IPS-20b (cell line): Measurements from ENCODE around the gene IPPK.

ENCODE experiments used
- H3K27ac ChIP-seq: one replicate; pipeline ENCODE4 v1.5.1; 2013; ENCODE audit warnings: low read length
- H3K27me3 ChIP-seq: 2 replicates; pipeline ENCODE4 v1.6.1; 2013; ENCODE audit warnings: mild to moderate bottlenecking, low read length, inconsistent platforms; ENCODE audit not compliant: insufficient read depth
- H3K36me3 ChIP-seq: 2 replicates; pipeline ENCODE4 v1.6.1; 2013; ENCODE audit warnings: low read depth, mild to moderate bottlenecking, inconsistent platforms, low read length, moderate library complexity; ENCODE audit not compliant: insufficient read depth
- H3K4me1 ChIP-seq: 2 replicates; pipeline ENCODE4 v1.6.1; 2013; ENCODE audit warnings: mild to moderate bottlenecking, control low read depth, inconsistent platforms, low read length, moderate library complexity; ENCODE audit not compliant: insufficient read depth
- H3K4me3 ChIP-seq: 2 replicates; pipeline ENCODE4 v1.5.1; 2013; ENCODE audit warnings: mild to moderate bottlenecking, low read length, inconsistent platforms
- H3K9ac ChIP-seq: 2 replicates; pipeline ENCODE4 v1.6.1; 2013; ENCODE audit warnings: low read depth, mild to moderate bottlenecking, inconsistent platforms, low read length, moderate library complexity
- H3K9me3 ChIP-seq: 2 replicates; pipeline ENCODE4 v1.6.1; 2013; ENCODE audit warnings: mild to moderate bottlenecking, low read depth, low read length, inconsistent platforms; ENCODE audit not compliant: insufficient read depth

The IPPK gene

GRCh38 chr9:92616655-92617111 lies 53.2 kb downstream of the IPPK start:
- Histone ChIP-seq H3K27me3 (no peaks in the 10 kb centered on the region), H3K4me1 (no peaks in the 10 kb centered on the region), H3K36me3 (peaks cover 42% of the 10 kb centered on the region), H3K27ac (no peak overlapping the region), H3K9ac (no peak overlapping the region), H3K9me3 (no peaks in the 10 kb centered on the region), H3K4me3 (no peak overlapping the region)

DNA sequence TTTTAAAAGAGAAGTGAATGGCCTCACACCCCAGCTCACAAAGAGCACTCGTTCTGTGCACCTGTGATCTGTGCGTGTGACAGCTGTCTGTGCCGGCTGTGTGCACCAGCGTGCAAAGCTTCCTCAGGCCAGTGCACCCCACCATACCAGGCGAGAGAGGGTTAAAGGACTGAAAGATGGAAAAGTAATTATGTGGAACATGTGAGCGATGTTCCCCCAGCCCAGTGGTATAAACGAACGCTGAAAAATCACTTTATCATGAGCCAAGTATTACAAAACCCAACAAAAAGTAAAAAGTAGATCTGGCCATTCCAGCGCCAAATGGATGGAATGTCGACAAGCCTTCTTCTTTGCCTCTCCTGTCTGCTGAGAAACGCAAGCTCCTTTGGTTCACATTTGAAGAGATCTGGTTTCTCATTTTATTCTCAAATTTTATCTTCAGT lies 53.7 kb downstream of the IPPK start:
- Histone ChIP-seq H3K36me3 (peaks cover 44% of the 10 kb centered on the region), H3K27ac (no peak overlapping the region), H3K4me3 (no peak overlapping the region), H3K9me3 (no peaks in the 10 kb centered on the region), H3K27me3 (no peaks in the 10 kb centered on the region), H3K4me1 (no peaks in the 10 kb centered on the region), H3K9ac (no peak overlapping the region)

- H3K4me3 ChIP-seq = no peak overlapping the region
- no peak overlapping the region for H3K9ac ChIP-seq
- peaks cover 44% of the 10 kb centered on the region for H3K36me3 ChIP-seq
- no peaks in the 10 kb centered on the region for H3K9me3 ChIP-seq
- no peak overlapping the region for H3K27ac ChIP-seq
- H3K4me1 ChIP-seq = no peaks in the 10 kb centered on the region
- H3K27me3 ChIP-seq = no peaks in the 10 kb centered on the region
Observed at GRCh38 chr9:92615790-92616189, 54.1 kb downstream of the IPPK start.

DNA sequence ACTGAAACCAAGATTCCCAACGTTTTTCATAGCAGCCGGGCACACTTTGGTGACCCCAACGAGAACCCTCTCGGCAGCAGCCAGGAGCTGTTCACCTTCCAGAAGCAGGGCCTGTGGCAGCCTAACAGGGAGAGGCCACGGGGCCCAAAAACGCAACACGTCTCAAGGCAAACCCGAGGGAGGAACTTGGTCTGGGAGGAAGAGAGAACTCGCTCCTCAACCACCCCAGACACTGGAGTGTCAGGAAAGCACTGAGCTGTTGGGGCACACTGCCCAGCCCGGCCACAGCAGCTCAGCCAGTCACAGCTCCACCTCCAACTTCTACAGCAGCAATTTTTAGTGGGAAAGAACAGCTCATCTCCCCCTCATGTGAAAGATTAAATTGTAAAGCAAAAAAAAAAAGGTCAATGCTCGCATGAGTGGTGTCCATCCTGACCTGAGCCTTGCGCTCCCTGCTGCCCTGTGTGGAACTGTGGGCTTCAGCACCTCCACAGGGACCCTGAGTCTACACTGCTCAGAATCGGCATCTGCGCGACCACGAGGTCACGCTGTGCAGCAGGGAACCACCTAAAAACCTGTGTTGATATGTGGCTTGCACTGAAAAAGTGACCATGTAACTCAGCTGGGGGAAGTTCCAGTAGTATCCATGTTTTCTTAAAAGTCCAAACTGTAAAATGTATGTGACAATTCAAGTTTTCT lies 55.0 kb downstream of the IPPK start:
- no peak overlapping the region for H3K4me3 ChIP-seq
- peaks cover 44% of the 10 kb centered on the region for H3K36me3 ChIP-seq
- no peaks in the 10 kb centered on the region for H3K4me1 ChIP-seq
- H3K27me3 ChIP-seq = no peaks in the 10 kb centered on the region
- H3K9me3 ChIP-seq = no peaks in the 10 kb centered on the region
- H3K9ac ChIP-seq = no peak overlapping the region
- no peak overlapping the region for H3K27ac ChIP-seq

GRCh38 chr9:92614123-92614510 lies 55.8 kb downstream of the IPPK start:
- Histone ChIP-seq H3K27ac (no peak overlapping the region), H3K4me1 (no peaks in the 10 kb centered on the region), H3K9me3 (no peaks in the 10 kb centered on the region), H3K9ac (no peak overlapping the region), H3K4me3 (no peak overlapping the region), H3K27me3 (no peaks in the 10 kb centered on the region), H3K36me3 (peaks cover 44% of the 10 kb centered on the region)

DNA sequence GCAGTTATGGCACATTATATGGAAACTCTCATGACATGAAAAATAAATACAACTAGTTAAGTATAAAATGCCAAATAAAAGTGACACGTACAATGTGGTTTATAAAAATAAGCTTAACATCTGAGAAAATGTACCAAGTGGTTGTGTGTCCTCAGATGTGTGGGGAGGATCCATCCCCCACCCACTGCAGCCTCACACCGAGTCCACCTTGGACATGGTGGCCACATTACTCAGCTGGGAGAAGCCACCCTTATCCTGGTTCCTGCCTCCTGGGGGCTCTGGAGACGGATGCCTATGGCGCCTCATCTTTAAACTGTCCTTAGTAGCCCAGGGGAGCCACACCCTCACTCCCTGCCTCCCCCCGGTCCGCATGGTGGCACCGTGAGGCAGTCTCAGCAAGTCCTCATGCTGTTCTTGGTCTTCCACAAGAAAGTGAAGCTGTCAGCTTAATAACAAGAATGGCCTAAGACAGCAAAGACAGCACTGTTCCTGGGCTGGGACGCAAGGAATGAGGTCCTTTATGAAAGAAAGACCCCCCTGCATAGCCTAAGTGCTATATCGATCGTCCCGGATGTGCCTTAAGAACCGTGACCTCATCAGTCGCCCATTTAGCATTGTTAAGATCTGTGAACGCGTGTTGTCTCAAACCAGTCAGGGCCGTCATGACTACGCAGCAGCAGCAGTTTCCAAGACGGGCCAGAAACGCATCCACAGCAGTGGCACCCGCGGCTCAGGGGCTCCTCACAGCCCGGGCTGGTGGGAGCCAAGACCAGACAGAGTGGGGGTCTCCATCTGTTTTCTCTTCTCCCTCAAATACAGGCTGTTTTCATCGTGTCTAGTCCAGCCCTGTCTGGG lies 56.4 kb downstream of the IPPK start:
- Histone ChIP-seq H3K27ac (no peak overlapping the region), H3K4me1 (no peaks in the 10 kb centered on the region), H3K9me3 (no peaks in the 10 kb centered on the region), H3K36me3 (peaks cover 39% of the 10 kb centered on the region), H3K27me3 (no peaks in the 10 kb centered on the region), H3K9ac (no peak overlapping the region), H3K4me3 (no peak overlapping the region)

DNA sequence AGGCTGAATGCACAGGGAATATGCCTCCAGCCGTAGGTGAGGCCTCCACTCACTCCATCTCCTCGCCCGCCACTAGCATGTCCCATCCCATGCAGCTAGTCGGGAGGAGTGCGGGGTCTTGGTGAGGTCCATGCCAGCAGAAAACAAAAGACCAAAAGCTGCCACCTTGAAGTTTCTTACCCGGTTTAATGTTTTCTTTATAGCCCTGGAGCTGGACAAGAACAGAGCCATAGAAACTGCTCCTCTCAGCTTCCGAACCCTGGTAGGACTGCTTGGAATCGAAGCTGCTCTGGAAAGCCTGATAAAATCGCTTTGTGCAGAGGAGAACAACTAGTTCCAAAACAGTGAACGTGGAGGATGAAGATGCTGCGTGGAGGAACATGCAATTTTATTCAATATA lies 57.1 kb downstream of the IPPK start:
- Histone ChIP-seq H3K9me3 (no peaks in the 10 kb centered on the region), H3K4me1 (no peaks in the 10 kb centered on the region), H3K27ac (no peak overlapping the region), H3K9ac (no peak overlapping the region), H3K36me3 (peaks cover 39% of the 10 kb centered on the region), H3K4me3 (no peak overlapping the region), H3K27me3 (no peaks in the 10 kb centered on the region)

DNA sequence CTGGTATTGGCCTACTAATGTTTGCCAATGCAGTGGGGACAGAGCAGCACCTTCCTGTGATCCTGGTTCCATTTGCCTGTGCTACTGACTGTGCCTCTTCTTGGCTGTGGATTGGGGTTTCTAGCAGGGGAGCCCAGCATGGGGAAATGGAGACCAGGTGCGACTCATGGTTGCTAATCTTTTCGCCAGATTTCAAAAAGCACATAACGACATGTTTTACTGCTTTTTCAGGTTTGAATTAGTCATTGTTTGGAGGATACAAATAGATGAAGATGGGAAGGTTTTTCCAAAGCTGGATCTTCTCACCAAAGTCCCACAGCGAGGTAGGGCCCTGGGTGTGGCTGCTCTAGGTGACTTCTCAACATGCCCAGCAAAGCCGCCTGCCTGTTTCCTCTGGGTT lies 57.6 kb downstream of the IPPK start:
- Histone ChIP-seq H3K4me1 (no peaks in the 10 kb centered on the region), H3K9me3 (no peaks in the 10 kb centered on the region), H3K27ac (no peak overlapping the region), H3K36me3 (peaks cover 36% of the 10 kb centered on the region), H3K9ac (no peak overlapping the region), H3K4me3 (no peak overlapping the region), H3K27me3 (no peaks in the 10 kb centered on the region)

- Histone ChIP-seq H3K9ac (no peak overlapping the region), H3K4me1 (no peaks in the 10 kb centered on the region), H3K9me3 (no peaks in the 10 kb centered on the region), H3K36me3 (peaks cover 33% of the 10 kb centered on the region), H3K27me3 (no peaks in the 10 kb centered on the region), H3K4me3 (no peak overlapping the region), H3K27ac (no peak overlapping the region)
Observed at GRCh38 chr9:92611621-92612285, 58.2 kb downstream of the IPPK start.

DNA sequence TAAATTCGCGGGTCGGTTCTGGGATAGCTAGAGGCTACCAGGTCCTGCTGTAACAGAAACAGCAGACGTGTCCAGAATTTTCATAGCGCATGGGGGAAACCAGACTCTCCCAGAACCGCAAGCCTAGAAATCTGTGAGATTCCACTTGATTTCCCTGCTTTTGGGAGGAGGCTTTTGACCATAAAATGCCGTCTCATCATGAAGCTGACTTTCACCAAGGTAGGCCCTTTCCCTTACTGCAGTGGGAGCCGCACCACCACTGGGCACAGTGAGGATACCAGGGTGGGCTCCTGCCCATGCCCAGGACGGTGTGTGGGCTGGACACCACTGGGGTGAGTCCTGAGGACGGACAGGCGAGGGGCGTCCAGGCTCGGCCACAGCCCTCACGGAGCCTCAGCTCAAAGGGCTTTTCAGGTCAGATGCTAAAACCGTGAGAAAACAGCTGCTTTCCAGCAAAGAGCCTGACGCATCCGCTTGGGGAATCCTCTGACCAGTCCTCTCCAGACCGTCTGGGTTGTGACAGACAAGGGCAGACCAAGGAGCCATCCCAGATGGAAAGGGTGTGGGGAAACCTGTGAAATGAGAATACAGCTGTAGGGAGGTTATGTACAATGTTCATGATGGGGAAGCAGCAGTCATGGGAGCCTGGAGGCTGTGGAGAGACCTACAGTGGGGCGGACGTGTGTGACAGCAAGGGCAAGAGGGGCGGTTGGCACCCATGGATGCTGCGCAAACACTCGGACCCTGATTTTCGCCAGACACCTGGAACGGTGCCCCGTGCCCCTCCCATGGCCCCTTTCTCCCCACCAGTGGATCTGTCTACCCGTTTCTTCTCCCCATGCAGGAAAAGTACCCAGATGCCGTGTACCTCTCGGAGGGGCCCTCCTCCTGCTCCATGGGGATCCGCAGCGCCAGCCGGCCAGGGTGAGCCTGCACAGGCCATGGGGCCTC lies 59.2 kb downstream of the IPPK start:
- H3K4me3 ChIP-seq = no peak overlapping the region
- no peak overlapping the region for H3K27ac ChIP-seq
- H3K4me1 ChIP-seq = no peaks in the 10 kb centered on the region
- H3K36me3 ChIP-seq = peaks cover 33% of the 10 kb centered on the region
- no peak overlapping the region for H3K9ac ChIP-seq
- no peaks in the 10 kb centered on the region for H3K9me3 ChIP-seq
- no peaks in the 10 kb centered on the region for H3K27me3 ChIP-seq

GRCh38 chr9:92608909-92609445 lies 61.0 kb downstream of the IPPK start:
- peaks cover 11% of the 10 kb centered on the region; the same call in 1 of the 2 replicates for H3K9me3 ChIP-seq
- H3K27me3 ChIP-seq = no peaks in the 10 kb centered on the region
- peaks cover 20% of the 10 kb centered on the region for H3K36me3 ChIP-seq
- no peak overlapping the region for H3K4me3 ChIP-seq
- no peaks in the 10 kb centered on the region for H3K4me1 ChIP-seq
- H3K27ac ChIP-seq = no peak overlapping the region
- H3K9ac ChIP-seq = no peak overlapping the region; the same call in 1 of the 2 replicates
